GM18951 (cell line): Measurements from ENCODE around the gene EPS8.

Experiments used
- POLR2A ChIP-seq: IDR thresholded peaks from 4 replicates; pipeline ENCODE4 v1.6.1; 2011; ENCODE audit warnings: mild to moderate bottlenecking; ENCODE audit not compliant: insufficient read length, insufficient read depth; ENCODE audit errors: extremely low read depth
- in situ Hi-C: fragments of 300-500 bp; cut with MboI; formaldehyde crosslinking; loops from one replicate; pipeline ENCODE4 v1.12.0; 2022; ENCODE audit warnings: low sequenced_read_pairs, mixed read lengths, inconsistent platforms; ENCODE audit not compliant: unreplicated experiment

The EPS8 gene

GRCh38 chr12:15613981-15614380 lies 175.2 kb downstream of the EPS8 start:
- TF ChIP-seq POLR2A = no peak
- in situ Hi-C loops = no loop called here

- in situ Hi-C loops = no loop called here
- no peak for TF ChIP-seq POLR2A
These were observed 180.2 kb downstream of the EPS8 start for GRCh38 chr12:15608941-15609340.

- in situ Hi-C loops = no loop called here
- TF ChIP-seq POLR2A = no peak
These were observed 180.8 kb downstream of the EPS8 start for GRCh38 chr12:15608406-15608805.

GRCh38 chr12:15605881-15606590 lies 183.2 kb downstream of the EPS8 start:
- no peak for TF ChIP-seq POLR2A
- in situ Hi-C loops = no loop called here

- TF ChIP-seq POLR2A = no peak
- in situ Hi-C loops = no loop called here
These were observed 185.6 kb downstream of the EPS8 start for GRCh38 chr12:15603474-15604085.

- no peak for TF ChIP-seq POLR2A
- in situ Hi-C loops = no loop called here
These were observed 187.0 kb downstream of the EPS8 start for GRCh38 chr12:15602051-15602672.

GRCh38 chr12:15601210-15601800 lies 187.9 kb downstream of the EPS8 start:
- in situ Hi-C loops = no loop called here
- TF ChIP-seq POLR2A = no peak

GRCh38 chr12:15600223-15600935 lies 188.8 kb downstream of the EPS8 start:
- in situ Hi-C loops = no loop called here
- no peak for TF ChIP-seq POLR2A

GRCh38 chr12:15599266-15600037 lies 189.7 kb downstream of the EPS8 start:
- TF ChIP-seq POLR2A = no peak
- in situ Hi-C loops = no loop called here

GRCh38 chr12:15597125-15597830 lies 191.9 kb downstream of the EPS8 start:
- in situ Hi-C loops = no loop called here
- TF ChIP-seq POLR2A = no peak

GRCh38 chr12:15596174-15596573 lies 193.0 kb downstream of the EPS8 start:
- no peak for TF ChIP-seq POLR2A
- in situ Hi-C loops = no loop called here

- in situ Hi-C loops = no loop called here
- no peak for TF ChIP-seq POLR2A
These were observed 196.3 kb downstream of the EPS8 start for GRCh38 chr12:15592934-15593333.
